HEK293 (cell line): ENCODE measurements around the gene CATSPER1.

Experiments used
- CTCF ChIP-seq: fragments of 450-650 bp; formaldehyde crosslinking; IDR thresholded peaks from 2 replicates; pipeline ENCODE4 v1.5.1; 2016; ENCODE audit warnings: missing biosample characterization, missing genetic modification characterization
- KLF8 ChIP-seq: fragments of 450-650 bp; formaldehyde crosslinking; IDR thresholded peaks from 2 replicates; pipeline ENCODE4 v1.5.1; 2016; ENCODE audit warnings: missing biosample characterization, missing genetic modification characterization
- ZNF148 ChIP-seq: fragments of 450-650 bp; formaldehyde crosslinking; IDR thresholded peaks from 2 replicates; pipeline ENCODE4 v1.5.0; 2017; ENCODE audit warnings: missing biosample characterization, missing genetic modification characterization, borderline replicate concordance
- ZSCAN18 ChIP-seq: fragments of 450-650 bp; formaldehyde crosslinking; IDR thresholded peaks from 2 replicates; pipeline ENCODE4 v1.5.1; 2016; ENCODE audit warnings: missing biosample characterization, missing genetic modification characterization

- TF ChIP-seq ZSCAN18 (tag by site-specific recombination) (no peak), ZNF148 (tag by site-specific recombination) (no peak), CTCF (tag by site-specific recombination) (no peak), KLF8 (tag by site-specific recombination) (no peak)
These were observed 23.0 kb downstream of the CATSPER1 start for GRCh38 chr11:66003291-66003690.
